ENCODE measurements around the gene C11orf97. TPM values are rescaled to one million over a fixed set of nuclear protein-coding genes. Genes with fewer than 3 reads are reported as not detected.

Gene C11orf97
- total and polyA plus RNA-seq, 9 of the 15 experiments (the other 6 are each of a cell fraction or from before 2014, with no cell fraction given): not detected

GRCh38 chr11:94524341-94524740 lies 12.1 kb downstream of the C11orf97 start:
- DNase-seq (ENCODE audit: extremely low read depth in 1 of 4, low spot score in 3 of 4): no peak
- BruUV-seq (replicated peaks): no TSS peak
- Histone ChIP-seq H4K20me1 (replicated peaks; ENCODE audit: control insufficient read depth, insufficient read depth, low read length) (no peaks in the 10 kb centered on the region), H3K27ac (ENCODE audit: extremely low read depth, low read depth, low read length) (no peak overlapping the region), H3K9me3 (replicated peaks; ENCODE audit: control insufficient read depth, insufficient read depth, low read depth, low read length) (no peaks in the 10 kb centered on the region), H3K4me2 (ENCODE audit: insufficient read depth, low read length) (no peak overlapping the region), H3K4me3 (no peak overlapping the region), H3K79me2 (ENCODE audit: control insufficient read depth, insufficient read depth, low read length) (no peaks in the 10 kb centered on the region), H3K4me1 (replicated peaks in 1 of 2; ENCODE audit: control insufficient read depth in 2 of 2, insufficient read depth in 2 of 2, low read length in 2 of 2) (no peaks in the 10 kb centered on the region), H3K9ac (ENCODE audit: insufficient read depth in 1 of 2, low read depth in 2 of 2, low read length in 2 of 2) (no peak overlapping the region), H3K36me3 (ENCODE audit: control insufficient read depth, insufficient read depth, low read length) (no peaks in the 10 kb centered on the region), H3K27me3 (ENCODE audit: control insufficient read depth in 2 of 2, insufficient read depth in 2 of 2, low read length in 2 of 2) (no peaks in the 10 kb centered on the region; a peak in 1 of 5 replicates), H2AFZ (ENCODE audit: low read depth, low read length) (no peak overlapping the region), H3K9me1 (ENCODE audit: control insufficient read depth, insufficient read depth, low read length) (no peaks in the 10 kb centered on the region)
- intact Hi-C loops (cut with micrococcal nuclease) (loop anchor here (10.0 kb wide), 2 partner anchors 240 to 370 kb away; partner anchors contain the start of gene AMOTL1), in situ Hi-C loops (cut with MboI) (loop anchor here (5.0 kb wide), 1 partner anchor 78 kb away; no protein-coding TSS in a partner anchor)
- ATAC-seq: no peak
- ChIA-PET CTCF (ENCODE audit: low intra/inter-chr PET ratio) (interaction anchor here (0.6 kb wide), 1 partner anchor 775 kb away, joined by 4 read pairs; no protein-coding TSS in a partner anchor), POLR2A (no interaction called here)
- FAIRE-seq: no peak
- WGBS (ENCODE audit: insufficient coverage, low coverage, missing lambda C conversion rate): 9% methylated on average over 1 of the region's 1 CpG
- no peak for TF ChIP-seq CREB1 (IDR thresholded peaks at IDR 0.05)
- TF ChIP-seq CREB1 (CRISPR knock-in tag; IDR thresholded peaks at IDR 0.05): no peak
- no peak for TF ChIP-seq ZNF717 (CRISPR knock-in tag; IDR thresholded peaks at IDR 0.05)
- TF ChIP-seq TAF9B (IDR thresholded peaks at IDR 0.05; ENCODE audit: partially characterized antibody): no peak
- TF ChIP-seq MAX (CRISPR knock-in tag; IDR thresholded peaks at IDR 0.05): no peak
- TF ChIP-seq PCBP1 (IDR thresholded peaks at IDR 0.05; ENCODE audit: low read depth, low read length, poor library complexity, severe bottlenecking): no peak
- no peak for TF ChIP-seq ZNF184 (CRISPR knock-in tag; IDR thresholded peaks at IDR 0.05)
- TF ChIP-seq ARID3A (IDR thresholded peaks at IDR 0.05; ENCODE audit: borderline replicate concordance, low read depth, low read length): no peak
- no peak for TF ChIP-seq MYBL2 (IDR thresholded peaks at IDR 0.05; ENCODE audit: low read depth)
- TF ChIP-seq MYBL2 (CRISPR knock-in tag; IDR thresholded peaks at IDR 0.05; ENCODE audit: borderline replicate concordance): no peak
- TF ChIP-seq PRPF4 (IDR thresholded peaks at IDR 0.05; ENCODE audit: insufficient read depth, low read depth, low read length, poor library complexity, severe bottlenecking): no peak
- no peak for TF ChIP-seq REST (IDR thresholded peaks at IDR 0.05; ENCODE audit: borderline replicate concordance)
- no peak for TF ChIP-seq REST (CRISPR knock-in tag; IDR thresholded peaks at IDR 0.05; ENCODE audit: low read depth)
- no peak for TF ChIP-seq ZNF668 (CRISPR knock-in tag; IDR thresholded peaks at IDR 0.05)
- no peak for TF ChIP-seq SMARCE1 (IDR thresholded peaks at IDR 0.05)
